Right lobe of liver (tissue), 6 donors: ENCODE results near the gene DBN1. TPM values are rescaled to one million over a fixed set of nuclear protein-coding genes. Genes with fewer than 3 reads are reported as not detected.

ENCODE experiments used
- ATAC-seq, 4 donors: fragments of 200-7000 bp; cut with Tn5 transposase; one replicate each; pipeline ENCODE4 v1.9.1; 2020; ENCODE audit warnings: mild to moderate bottlenecking in 4 of 4, moderate library complexity in 4 of 4
- DNase-seq, 3 donors: peaks; one replicate each; pipeline ENCODE4 v3.0.0-alpha.2; 2020
- H3K27ac ChIP-seq, 3 donors: fragments of 200-600 bp; one replicate each; pipeline ENCODE4 v1.8.0; 2022
- H3K27me3 ChIP-seq, 2 donors: fragments of 200-600 bp; one replicate each; pipeline ENCODE4 v1.8.0; 2022
- H3K36me3 ChIP-seq, 4 donors: fragments of 200-600 bp; sonication (generic) in 1 of 4; one replicate each; pipeline versions ENCODE4 v1.5.1 to v1.8.0; 2017 to 2022; ENCODE audit warnings: control low read depth in 1 of 4
- H3K4me1 ChIP-seq, 4 donors: fragments of 200-600 bp; sonication (generic) in 1 of 4; one replicate each; pipeline versions ENCODE4 v1.5.1 to v1.8.0; 2017 to 2022; ENCODE audit warnings: control low read depth in 1 of 4
- H3K4me3 ChIP-seq, 3 donors: fragments of 200-600 bp; one replicate each; pipeline ENCODE4 v1.8.0; 2022
- H3K9me3 ChIP-seq, 4 donors: fragments of 200-600 bp; sonication (generic) in 1 of 4; one replicate each; pipeline versions ENCODE4 v1.5.1 to v1.8.0; 2017 to 2022; ENCODE audit warnings: control low read depth in 1 of 4
- CTCF ChIP-seq, 4 donors: fragments of 200-600 bp in 3 of 4; fragments of 450-650 bp in 1 of 4; IDR thresholded peaks; one replicate each; pipeline versions ENCODE4 v1.5.1 to v1.8.0; 2016 to 2022; ENCODE audit warnings: antibody characterized with exemption in 4 of 4, mild to moderate bottlenecking in 2 of 4
- POLR2A ChIP-seq: fragments of 450-650 bp; IDR thresholded peaks from one replicate; pipeline ENCODE4 v1.6.1; 2017; ENCODE audit warnings: antibody characterized with exemption, mild to moderate bottlenecking
- WGBS: methylation state at CpG from one replicate; pipeline ENCODE4 v1.1.6; 2018; ENCODE audit warnings: low coverage, low lambda C conversion rate; ENCODE audit not compliant: insufficient coverage; ENCODE audit errors: missing lambda C conversion rate; 5-methylcytosine and 5-hydroxymethylcytosine counted together
- intact Hi-C, 2 donors: fragments of 100-400 bp; cut with DNase I; formaldehyde crosslinking; loops; one replicate each; pipeline versions ENCODE4 v1.11.2 to v1.14.1; 2022
- total RNA-seq, 6 experiments: library from RNA; depleted of rRNA in 2 of 6; stranded (reverse); fragments of >200 nt in 2 of 6; fragmentation: NEBNext Ultra II Directional in 3 of 6; extraction: Animal tissue kit (Norgen Biotek cat#: 25700) in 3 of 6; gene quantifications; one replicate each; pipeline versions ENCODE4 v1.1.0 to v1.2.4, GENCODE V29; 2016 to 2023
- donor health status: DM: no; HTN: yes; CAD: no.
- donor health status: DM: no; HTN: no; CAD: no.
- donor health status: DM: no; HTN: no; CAD: no.
- donor health status: DM: no; HTN: yes; CAD: no.
- donor health status: DM: no; HTN: yes; CAD: no.

The DBN1 gene
- total RNA-seq, 6 experiments from 2014 or later, result 1.1 to 4.6 (median 3.1) TPM

DNA sequence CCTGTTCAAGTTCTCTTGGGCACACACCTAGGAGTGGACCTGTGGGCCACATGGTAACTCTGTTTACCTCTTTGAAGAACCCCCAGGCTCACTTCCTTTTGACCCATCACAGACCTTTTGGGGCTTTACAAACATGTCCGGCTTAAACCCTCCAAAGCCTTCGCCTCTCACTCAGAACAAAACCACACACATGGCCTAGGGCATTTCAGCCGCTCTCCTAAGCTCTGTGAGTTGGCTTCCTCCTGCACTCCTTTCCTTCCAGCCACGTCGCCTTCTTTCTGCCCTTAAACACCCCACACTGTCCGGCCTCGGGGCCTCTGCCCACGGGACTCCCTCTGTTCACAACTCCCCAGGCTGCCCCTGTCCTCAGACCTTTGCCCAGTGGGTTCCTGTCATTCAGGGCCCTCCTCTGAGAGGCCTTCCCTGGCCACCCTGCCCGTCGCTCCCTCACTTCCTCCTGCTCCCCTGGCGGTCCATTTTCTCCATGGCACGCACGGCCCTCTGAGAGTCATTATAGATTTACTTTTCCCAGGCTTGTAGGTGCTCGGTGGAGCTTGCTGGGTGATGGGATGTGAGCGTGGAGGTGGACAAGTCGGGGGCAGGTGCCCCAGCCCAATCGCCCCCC, 34.3 kb upstream of the DBN1 start:
- Histone ChIP-seq H3K27ac (peak overlapping the region in 2 of 3 donors; percentile 71 to 88), H3K9me3 (no peaks in the 10 kb centered on the region), H3K4me3 (peak overlapping the region in 2 of 3 donors; percentile 20 to 35), H3K4me1 (no peaks in the 10 kb centered on the region), H3K36me3 (peaks cover 0 to 20% (median 4%) of the 10 kb centered on the region in 4 donors), H3K27me3 (no peaks in the 10 kb centered on the region)
- peak in 3 of 4 donors; percentile 5 to 22 (median 7) for ATAC-seq
- DNase-seq, result no peak
- TF ChIP-seq CTCF (IDR thresholded peaks at IDR 0.05) (no peak), POLR2A (no peak)
- WGBS, result 72% methylated on average over 12 of the region's 17 CpGs
- intact Hi-C loops, result no loop called here

GRCh38 chr5:177507165-177507564, 33.7 kb upstream of the DBN1 start:
- intact Hi-C loops, result no loop called here
- no peak overlapping the region for H3K4me3 ChIP-seq
- DNase-seq, result no peak

GRCh38 chr5:177505075-177505474, 31.6 kb upstream of the DBN1 start:
- no peaks in the 10 kb centered on the region for H3K36me3 ChIP-seq
- ATAC-seq (no peak), DNase-seq (no peak)
- no peaks in the 10 kb centered on the region for H3K4me1 ChIP-seq
- WGBS, result no CpG with 5 or more reads among the region's 4 CpGs
- H3K27ac ChIP-seq, result no peak overlapping the region
- TF ChIP-seq POLR2A (no peak), CTCF (IDR thresholded peaks at IDR 0.05) (no peak)
- H3K4me3 ChIP-seq, result no peak overlapping the region
- no peaks in the 10 kb centered on the region for H3K9me3 ChIP-seq
- no peaks in the 10 kb centered on the region for H3K27me3 ChIP-seq
- intact Hi-C loops, result no loop called here

More at GRCh38 chr5:177507165-177507564, 33.7 kb upstream of the DBN1 start:
- Histone ChIP-seq H3K9me3 (no peaks in the 10 kb centered on the region), H3K27ac (no peak overlapping the region), H3K27me3 (no peaks in the 10 kb centered on the region), H3K4me1 (no peaks in the 10 kb centered on the region), H3K36me3 (peaks cover 0 to 14% (median 4%) of the 10 kb centered on the region in 4 donors)
- peak in 1 of 4 donors; percentile 7 for TF ChIP-seq CTCF (IDR thresholded peaks at IDR 0.05)
- TF ChIP-seq POLR2A, result no peak
- ATAC-seq, result no peak
- 76% methylated on average over 8 of the region's 9 CpGs for WGBS

DNA sequence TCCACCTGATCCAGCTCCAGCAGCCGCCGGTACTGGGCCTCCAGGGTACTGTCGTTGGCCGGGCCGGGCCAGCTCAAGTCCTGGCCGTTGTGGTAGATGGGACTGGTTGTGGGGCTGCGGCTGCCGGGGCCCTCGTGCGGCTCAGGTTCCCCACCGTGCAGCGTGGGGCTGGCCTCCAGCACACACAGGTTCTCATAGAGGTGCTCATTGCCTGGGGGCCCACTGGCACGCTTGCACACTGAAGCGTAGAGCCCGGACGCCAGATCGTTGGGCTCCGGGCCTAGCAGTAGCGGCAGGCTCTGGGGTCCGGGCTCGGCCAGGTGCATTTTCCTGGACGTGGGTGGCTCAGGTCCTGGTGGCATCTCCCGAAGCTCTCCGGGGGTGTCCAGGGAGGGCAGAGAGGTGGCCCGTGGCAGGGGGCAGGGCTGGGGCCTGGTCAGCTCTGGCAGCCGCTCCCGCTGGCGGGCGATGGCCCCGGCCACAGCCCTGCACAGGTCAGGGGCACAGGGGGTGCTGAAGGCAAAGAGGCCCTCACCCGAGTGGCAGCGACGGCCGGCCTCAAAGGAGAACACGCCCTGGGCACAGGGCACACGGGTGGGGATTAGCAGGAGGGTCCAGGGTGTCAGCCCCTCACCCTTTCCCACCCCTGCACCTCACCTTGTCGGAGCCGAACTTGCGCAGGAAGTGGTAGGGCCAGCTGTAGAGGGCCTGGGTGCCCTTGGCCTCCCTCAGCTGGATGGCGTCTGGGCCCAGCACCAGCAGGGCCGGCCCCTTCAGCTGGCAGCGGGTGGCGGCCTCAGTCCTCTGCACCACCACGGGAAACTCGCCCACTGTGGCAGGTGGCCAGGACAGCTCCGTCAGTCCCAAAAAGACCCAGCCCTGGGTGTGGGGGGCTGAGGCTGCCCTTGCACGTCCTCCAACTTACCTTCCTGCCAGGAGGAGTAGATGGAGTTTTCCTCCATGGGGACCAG, 30.9 kb upstream of the DBN1 start:
- H3K4me3 ChIP-seq, result no peak overlapping the region
- H3K36me3 ChIP-seq, result no peaks in the 10 kb centered on the region
- intact Hi-C loops, result loop anchor here in 1 of 2 donors (5.0 kb wide), 1 partner anchor 112 kb away; no protein-coding TSS in a partner anchor
- no peaks in the 10 kb centered on the region for H3K9me3 ChIP-seq
- WGBS, result no CpG with 5 or more reads among the region's 47 CpGs
- H3K27ac ChIP-seq, result no peak overlapping the region
- ATAC-seq, result no peak
- no peaks in the 10 kb centered on the region for H3K4me1 ChIP-seq
- DNase-seq, result no peak
- no peaks in the 10 kb centered on the region for H3K27me3 ChIP-seq
- TF ChIP-seq CTCF (IDR thresholded peaks at IDR 0.05) (no peak), POLR2A (no peak)
